ENCODE measurements around the gene ARGLU1.

Gene ARGLU1

DNA sequence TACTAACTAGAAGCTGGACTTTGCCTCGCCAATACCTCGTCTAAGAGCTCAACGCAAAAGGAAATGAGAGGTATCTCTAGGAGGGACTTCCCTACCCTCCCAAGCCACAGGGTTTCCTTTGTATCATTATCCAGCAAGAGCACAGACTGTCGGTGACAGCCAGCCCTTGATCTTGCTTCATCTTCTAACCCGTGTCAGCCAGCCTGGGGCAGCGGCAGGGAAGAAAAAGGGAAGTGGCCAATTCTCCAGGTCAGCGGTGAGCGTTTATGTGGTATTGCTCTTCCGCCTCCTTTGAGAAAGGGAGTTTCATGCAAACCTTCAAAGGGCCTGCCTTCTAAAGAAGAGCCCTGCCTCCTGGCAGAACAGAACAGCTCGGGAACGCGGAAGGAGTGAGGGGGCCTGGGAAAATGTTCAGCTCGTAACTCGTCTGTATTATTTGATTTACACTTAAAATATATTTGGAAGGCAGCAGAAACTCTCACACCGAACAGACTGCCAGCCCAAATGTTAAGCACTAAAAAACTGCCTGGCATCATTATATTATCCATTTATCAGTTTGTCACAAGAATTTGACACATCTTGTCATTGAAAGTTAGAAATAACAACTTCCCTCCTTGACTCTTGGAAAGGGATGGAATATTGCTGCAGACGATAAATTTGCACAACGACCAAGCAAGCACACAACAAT lies 74.3 kb downstream of the ARGLU1 start:
- Histone ChIP-seq H3K27ac (ENCODE audit: low read length) (no peak overlapping the region), H3K36me3 (ENCODE audit: control insufficient read depth, insufficient read depth, low read length) (peaks cover 9% of the 10 kb centered on the region), H3K9me3 (ENCODE audit: control insufficient read depth, insufficient read depth, low read length) (no peaks in the 10 kb centered on the region), H3K4me1 (ENCODE audit: control insufficient read depth, insufficient read depth, low read length) (peaks cover 3% of the 10 kb centered on the region; the same call in 1 of the 2 replicates), H3K27me3 (ENCODE audit: control insufficient read depth, insufficient read depth, low read length) (no peaks in the 10 kb centered on the region), H3K4me3 (ENCODE audit: low read length) (no peak overlapping the region)
- WGBS (ENCODE audit: insufficient coverage, insufficient read length): no CpG with 5 or more reads among the region's 17 CpGs
- DNase-seq (ENCODE audit: low read depth, low spot score): no peak

DNA sequence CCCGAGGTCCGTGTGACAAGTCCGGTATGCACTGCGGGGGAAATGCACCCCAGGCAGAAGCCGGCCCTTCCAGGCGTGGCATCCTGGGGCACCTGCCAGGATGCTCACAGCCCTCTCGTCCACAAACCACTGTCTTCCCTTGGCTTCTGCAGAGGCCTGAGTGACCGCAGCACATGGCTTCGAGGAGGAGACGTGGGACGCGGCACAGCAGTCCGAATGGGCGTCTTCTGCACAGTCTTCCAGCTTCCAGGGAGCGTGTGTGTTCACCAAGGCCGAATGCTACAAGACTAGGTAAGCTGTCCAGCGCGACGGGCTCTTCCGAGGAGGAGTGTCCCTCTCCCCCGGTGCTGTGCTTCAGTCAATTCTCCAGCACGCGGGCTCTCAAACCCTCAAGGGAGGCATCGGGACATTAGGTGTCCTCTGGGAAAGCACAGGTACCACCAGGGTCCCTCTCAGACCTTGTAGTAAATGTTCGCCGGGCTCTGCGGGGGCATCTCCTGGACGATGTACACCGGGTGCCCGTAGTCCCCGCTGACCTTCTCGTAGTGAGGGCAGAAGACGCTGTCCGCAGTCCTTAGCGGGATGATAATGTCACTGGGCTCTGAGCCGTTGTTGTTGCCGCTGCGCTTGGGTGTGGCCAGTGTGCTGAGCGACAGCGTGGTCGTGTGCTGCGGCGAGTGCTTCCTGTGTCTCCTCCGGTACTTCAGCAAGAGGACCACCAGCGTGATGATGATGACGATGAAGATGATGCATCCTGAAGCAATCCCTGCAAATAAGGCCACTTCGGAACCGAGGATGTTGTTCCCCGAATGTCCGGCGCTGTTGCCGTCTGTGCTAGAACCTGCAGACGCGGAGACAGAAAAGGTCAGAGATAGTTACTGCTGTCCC lies 75.1 kb downstream of the ARGLU1 start:
- H3K4me1 ChIP-seq (ENCODE audit: control insufficient read depth, insufficient read depth, low read length): peaks cover 3% of the 10 kb centered on the region; the same call in 1 of the 2 replicates
- no peak overlapping the region for H3K27ac ChIP-seq (ENCODE audit: low read length)
- H3K27me3 ChIP-seq (ENCODE audit: control insufficient read depth, insufficient read depth, low read length): no peaks in the 10 kb centered on the region
- H3K4me3 ChIP-seq (ENCODE audit: low read length): no peak overlapping the region
- WGBS (ENCODE audit: insufficient coverage, insufficient read length): no CpG with 5 or more reads among the region's 54 CpGs
- DNase-seq (ENCODE audit: low read depth, low spot score): no peak
- peaks cover 9% of the 10 kb centered on the region for H3K36me3 ChIP-seq (ENCODE audit: control insufficient read depth, insufficient read depth, low read length)
- H3K9me3 ChIP-seq (ENCODE audit: control insufficient read depth, insufficient read depth, low read length): no peaks in the 10 kb centered on the region

DNA sequence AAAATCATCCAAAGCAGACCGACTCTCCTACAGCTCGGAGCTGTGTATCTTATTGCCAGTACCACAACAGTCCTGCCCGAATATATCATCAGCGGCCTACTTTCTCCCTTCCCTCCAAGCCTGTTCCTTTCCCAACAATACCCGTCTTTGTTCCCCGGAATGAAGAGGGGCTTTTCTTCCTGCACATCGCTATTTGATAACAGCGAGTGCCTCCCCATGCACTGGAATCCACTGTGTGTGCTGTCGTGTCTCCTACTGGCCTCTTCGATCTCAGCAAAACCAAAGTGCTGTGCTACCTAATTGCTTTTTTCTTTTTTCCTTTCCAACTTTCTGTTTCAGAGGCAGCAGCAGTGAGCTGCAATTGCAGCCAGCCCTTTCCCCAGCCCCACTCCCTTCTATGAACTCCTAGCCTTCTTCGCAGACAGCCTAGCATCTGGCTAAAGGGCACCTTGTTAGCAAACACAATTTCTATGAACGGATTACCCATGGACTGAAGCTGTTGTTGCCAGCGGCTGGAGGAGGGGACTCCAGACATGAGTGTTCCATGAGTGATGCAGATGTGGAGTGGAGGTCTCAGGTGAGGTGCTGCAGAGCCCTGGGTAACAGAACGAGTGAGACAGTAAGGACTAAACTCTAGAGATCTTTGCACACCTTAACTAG lies 75.9 kb downstream of the ARGLU1 start:
- Histone ChIP-seq H3K27me3 (ENCODE audit: control insufficient read depth, insufficient read depth, low read length) (no peaks in the 10 kb centered on the region), H3K4me1 (ENCODE audit: control insufficient read depth, insufficient read depth, low read length) (peaks cover 3% of the 10 kb centered on the region; the same call in 1 of the 2 replicates), H3K4me3 (ENCODE audit: low read length) (no peak overlapping the region), H3K36me3 (ENCODE audit: control insufficient read depth, insufficient read depth, low read length) (peaks cover 9% of the 10 kb centered on the region), H3K27ac (ENCODE audit: low read length) (no peak overlapping the region), H3K9me3 (ENCODE audit: control insufficient read depth, insufficient read depth, low read length) (no peaks in the 10 kb centered on the region)
- DNase-seq (ENCODE audit: low read depth, low spot score): no peak
- no CpG with 5 or more reads among the region's 14 CpGs for WGBS (ENCODE audit: insufficient coverage, insufficient read length)

Measured in iPS DF 6.9 (cell line).